Chondrocyte (in vitro differentiated cells): ENCODE measurements around the gene TAAR8. TPM values are rescaled to one million over a fixed set of nuclear protein-coding genes. Genes with fewer than 3 reads are reported as not detected.

Experiments
- total RNA-seq: library from RNA; stranded (reverse); gene quantifications from 3 replicates; pipeline ENCODE4 v1.2.1, GENCODE V29; 2021

Gene TAAR8
- total RNA-seq, 1 donor from 2014 or later, result not detected

Other genes starting within 250 kb of the TAAR8 start
- 9.0 to 14.3 TPM (median 9.1 TPM) in 3 replicates for gene MOXD1, start 151.2 kb upstream of the TAAR8 start, total RNA-seq
- 58.2 to 69.3 TPM (median 66.5 TPM) in 3 replicates for gene STX7, start 39.6 kb upstream of the TAAR8 start, total RNA-seq
- not detected in 3 replicates for gene TAAR9, start 14.4 kb upstream of the TAAR8 start, total RNA-seq
- not detected in 3 replicates for gene TAAR6, start 17.6 kb downstream of the TAAR8 start, total RNA-seq
- gene TAAR5, start 37.1 kb downstream of the TAAR8 start, total RNA-seq, result not detected in 3 replicates
- not detected in 3 replicates for gene TAAR2, start 71.6 kb downstream of the TAAR8 start, total RNA-seq
- gene TAAR1, start 106.5 kb downstream of the TAAR8 start, total RNA-seq, result not detected in 3 replicates
- gene VNN1, start 161.4 kb downstream of the TAAR8 start, total RNA-seq, result not detected in 3 replicates
- not detected in 3 replicates for gene VNN2, start 205.2 kb downstream of the TAAR8 start, total RNA-seq
- 2.4 to 6.2 TPM (median 2.7 TPM) in 3 replicates for gene SLC18B1, start 246.0 kb downstream of the TAAR8 start, total RNA-seq